ENCODE measurements around the gene MKX. TPM values are rescaled to one million over a fixed set of nuclear protein-coding genes. Genes with fewer than 3 reads are reported as not detected.
A peak's percentile ranks its signal among the peaks of the same experiment; 100 is the strongest.

MKX gene, protein sequence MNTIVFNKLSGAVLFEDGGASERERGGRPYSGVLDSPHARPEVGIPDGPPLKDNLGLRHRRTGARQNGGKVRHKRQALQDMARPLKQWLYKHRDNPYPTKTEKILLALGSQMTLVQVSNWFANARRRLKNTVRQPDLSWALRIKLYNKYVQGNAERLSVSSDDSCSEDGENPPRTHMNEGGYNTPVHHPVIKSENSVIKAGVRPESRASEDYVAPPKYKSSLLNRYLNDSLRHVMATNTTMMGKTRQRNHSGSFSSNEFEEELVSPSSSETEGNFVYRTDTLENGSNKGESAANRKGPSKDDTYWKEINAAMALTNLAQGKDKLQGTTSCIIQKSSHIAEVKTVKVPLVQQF
- total RNA-seq (10 to 100 TPM; 11.0 to 34.9 (median 12.8) TPM), polyA plus RNA-seq (1 to 10 TPM in 1 of 3 donors, under 1 TPM in 1, not detected in 1; 0.28 to 1.2 TPM)

DNA sequence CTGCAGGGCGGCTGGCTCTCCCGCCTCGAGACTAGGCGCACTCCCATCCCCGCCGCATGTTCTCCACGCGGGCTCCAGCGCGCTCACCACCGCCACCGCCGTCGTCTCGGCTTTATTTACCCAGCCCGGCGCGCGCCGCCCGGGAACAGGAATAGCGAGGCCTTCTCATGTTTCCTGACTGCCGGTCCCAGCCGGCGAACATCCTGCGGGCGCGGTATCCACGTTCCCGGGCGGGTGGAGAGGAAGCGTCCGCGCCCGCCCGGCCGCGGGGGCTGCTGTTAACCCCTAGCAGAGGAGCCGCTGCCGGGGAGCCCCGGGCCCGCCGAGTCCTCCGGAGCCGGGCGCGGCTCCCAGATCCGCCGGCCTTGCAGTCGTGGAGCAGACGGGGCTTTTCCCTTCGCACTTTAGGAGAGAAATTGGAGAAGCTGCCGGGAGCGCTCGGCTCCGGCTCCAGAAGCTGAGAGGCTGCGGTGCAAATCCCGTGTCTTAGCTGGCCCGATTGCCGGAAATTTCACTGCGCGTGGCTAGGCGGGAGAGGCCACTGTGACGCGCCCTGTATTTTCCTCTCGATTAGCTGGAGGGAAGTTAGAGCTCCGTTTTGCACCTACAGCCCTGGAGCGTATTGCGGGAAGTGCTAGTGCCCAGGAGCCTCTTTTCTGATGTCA, at the start of gene MKX:
TSS of gene MKX (minus strand) at position 88 of the 665 bp plus-strand sequence. CDS start 2,404 bp downstream, outside the sequence.
- peak; percentile 87 for DNase-seq
- 2 to 3% methylated on average over 69 of the region's 69 CpGs for WGBS, 2 donors
- Histone ChIP-seq H3K4me1 (peaks cover 0 to 56% (median 38%) of the 10 kb centered on the region in 4 donors), H3K9me3 (no peaks in the 10 kb centered on the region), H3K27me3 (peaks cover 0 to 57% (median 10%) of the 10 kb centered on the region in 3 donors), H3K36me3 (no peaks in the 10 kb centered on the region), H3K27ac (peak within 1 kb of the TSS; percentile 95 to 98 (median 97)), H3K4me3 (peak within 1 kb of the TSS; percentile 67 to 78 (median 75))
- TF ChIP-seq EP300 (IDR thresholded peaks at IDR 0.05) (no peak), CTCF (IDR thresholded peaks at IDR 0.05) (peak in 1 of 4 experiments; percentile 17), POLR2AphosphoS5 (IDR thresholded peaks at IDR 0.05) (peak in 1 of 4 donors; percentile 21)
- intact Hi-C loops (cut with DNase I), result loop anchor here (5.0 kb wide), 1 partner anchor 189 kb away; no protein-coding TSS in a partner anchor

DNA sequence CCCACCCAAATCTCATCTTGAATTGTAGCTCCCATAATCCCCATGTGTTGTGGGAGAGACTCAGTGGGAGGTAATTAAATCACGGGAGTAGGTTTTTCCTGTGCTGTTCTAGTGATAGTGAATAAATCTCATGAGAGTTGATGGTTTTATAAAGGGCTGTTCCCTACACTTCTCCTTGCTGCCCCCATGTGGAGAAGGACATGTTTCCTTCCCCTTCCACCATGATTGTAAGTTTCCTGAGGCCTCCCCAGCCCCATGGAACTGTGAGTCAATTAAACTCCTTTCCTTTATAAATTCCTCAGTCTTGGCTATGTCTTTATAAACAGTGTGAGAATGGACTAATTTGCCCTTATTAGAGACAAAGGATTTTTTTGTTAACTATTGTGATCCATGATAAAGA, 48.5 kb upstream of the MKX start:
- no peaks in the 10 kb centered on the region for H3K36me3 ChIP-seq
- TF ChIP-seq POLR2A (IDR thresholded peaks at IDR 0.05) (no peak), EP300 (IDR thresholded peaks at IDR 0.05) (no peak), POLR2AphosphoS5 (IDR thresholded peaks at IDR 0.05) (no peak), CTCF (IDR thresholded peaks at IDR 0.05) (peak in 1 of 4 experiments; percentile 32)
- intact Hi-C loops (cut with DNase I), result loop anchor here (5.0 kb wide), 1 partner anchor 52 kb away; no protein-coding TSS in a partner anchor
- no peaks in the 10 kb centered on the region for H3K9me3 ChIP-seq
- no peaks in the 10 kb centered on the region for H3K27me3 ChIP-seq
- 13 to 50% methylated on average over 1 of the region's 1 CpG for WGBS, 2 donors
- DNase-seq, result no peak
- H3K27ac ChIP-seq, result no peak overlapping the region
- no peaks in the 10 kb centered on the region for H3K4me1 ChIP-seq
- H3K4me3 ChIP-seq, result no peak overlapping the region

- Histone ChIP-seq H3K9me3 (no peaks in the 10 kb centered on the region), H3K4me1 (no peaks in the 10 kb centered on the region), H3K4me3 (no peak overlapping the region), H3K36me3 (no peaks in the 10 kb centered on the region), H3K27me3 (no peaks in the 10 kb centered on the region), H3K27ac (no peak overlapping the region)
- TF ChIP-seq EP300 (IDR thresholded peaks at IDR 0.05) (no peak), POLR2AphosphoS5 (IDR thresholded peaks at IDR 0.05) (no peak), POLR2A (IDR thresholded peaks at IDR 0.05) (no peak), CTCF (IDR thresholded peaks at IDR 0.05) (no peak)
- intact Hi-C loops (cut with DNase I), result loop anchor here (5.0 kb wide), 1 partner anchor 50 kb away; no protein-coding TSS in a partner anchor
- DNase-seq, result no peak
- WGBS, 2 donors, result 65 to 84% methylated on average over 2 of the region's 2 CpGs
These were observed 46.6 kb upstream of the MKX start for GRCh38 chr10:27792216-27792615.

DNA sequence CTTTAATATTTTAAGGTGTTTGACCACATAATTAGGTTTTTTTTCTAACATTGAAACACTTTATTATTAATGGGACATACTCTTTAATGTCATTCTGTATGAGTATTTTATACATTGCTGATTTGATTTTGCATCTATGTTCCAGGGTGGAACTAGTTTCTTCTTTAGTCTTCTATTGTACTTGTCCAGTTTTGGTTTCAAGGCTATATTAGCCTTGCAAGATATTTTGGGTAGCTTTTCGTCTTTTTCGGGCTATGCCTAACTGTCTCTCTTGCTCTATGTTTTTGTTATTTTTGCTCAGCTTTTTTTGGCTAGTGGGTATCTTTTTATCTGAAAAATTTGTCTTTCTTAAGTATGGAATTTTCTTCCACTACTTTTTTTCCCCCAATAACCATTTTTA, 38.7 kb upstream of the MKX start:
- intact Hi-C loops (cut with DNase I), result no loop called here
- WGBS, 2 donors, result 95 to 97% methylated on average over 2 of the region's 2 CpGs
- H3K27me3 ChIP-seq, result no peaks in the 10 kb centered on the region
- no peak overlapping the region for H3K4me3 ChIP-seq
- DNase-seq, result no peak
- H3K9me3 ChIP-seq, result no peaks in the 10 kb centered on the region
- no peaks in the 10 kb centered on the region for H3K36me3 ChIP-seq
- no peak overlapping the region for H3K27ac ChIP-seq
- H3K4me1 ChIP-seq, result no peaks in the 10 kb centered on the region
- TF ChIP-seq EP300 (IDR thresholded peaks at IDR 0.05), result no peak
- TF ChIP-seq POLR2AphosphoS5 (IDR thresholded peaks at IDR 0.05), result no peak
- no peak for TF ChIP-seq POLR2A (IDR thresholded peaks at IDR 0.05)
- TF ChIP-seq CTCF (IDR thresholded peaks at IDR 0.05), result no peak
